IMR-90 (cell line): ENCODE results near the gene TADA2A. TPM values are rescaled to one million over a fixed set of nuclear protein-coding genes. Genes with fewer than 3 reads are reported as not detected.

Experiments
- polyA plus RNA-seq, 3 experiments: library from polyadenylated mRNA; depleted of rRNA; stranded (reverse); fragments of >200 nt; gene quantifications; 2 replicates each; pipeline ENCODE4 v1.2.3, GENCODE V29; 2012; ENCODE audit warnings: low replicate concordance in 1 of 3
- total RNA-seq: library from RNA; depleted of rRNA; stranded (reverse); fragments of >200 nt; gene quantifications from 2 replicates; pipeline ENCODE4 v1.2.3, GENCODE V29; 2012; rRNA removed

TADA2A gene
- total and polyA plus RNA-seq, 2 of the 4 experiments (the other 2 are of a cell fraction) = 13.1 to 19.7 TPM

Other genes starting within 250 kb of the TADA2A start
- gene C17orf78, start 30.9 kb upstream of the TADA2A start, total RNA-seq = not detected in 2 replicates
- not detected in 2 replicates for gene C17orf78, start 30.9 kb upstream of the TADA2A start, polyA plus RNA-seq (2012; rRNA removed)
- gene ACACA, start 50 bp upstream of the TADA2A start, total RNA-seq = 35.3 and 39.1 TPM in 2 replicates
- gene ACACA, start 50 bp upstream of the TADA2A start, polyA plus RNA-seq (2012; rRNA removed) = 19.7 and 21.3 TPM in 2 replicates
- 97.5 and 102 TPM in 2 replicates for gene DUSP14, start 83.0 kb downstream of the TADA2A start, total RNA-seq
- gene DUSP14, start 83.0 kb downstream of the TADA2A start, polyA plus RNA-seq (2012; rRNA removed) = 126 and 127 TPM in 2 replicates
- 11.4 and 11.7 TPM in 2 replicates for gene SYNRG, start 202.5 kb downstream of the TADA2A start, total RNA-seq
- 12.1 and 15.2 TPM in 2 replicates for gene SYNRG, start 202.5 kb downstream of the TADA2A start, polyA plus RNA-seq (2012; rRNA removed)
- gene DDX52, start 236.6 kb downstream of the TADA2A start, total RNA-seq = 26.7 and 32.2 TPM in 2 replicates
- 11.2 and 12.5 TPM in 2 replicates for gene DDX52, start 236.6 kb downstream of the TADA2A start, polyA plus RNA-seq (2012; rRNA removed)